Stimulated activated CD4-positive, alpha-beta T cell treated with anti-CD3 and anti-CD28 coated beads, Interleukin-4, amount 100 ng/mL, for 24 hours (primary cell): Measurements from ENCODE around the gene OLIG3.

Source experiments
- DNase-seq: peaks from one replicate; pipeline ENCODE4 v3.0.0-alpha.2; 2020

OLIG3 gene

DNA sequence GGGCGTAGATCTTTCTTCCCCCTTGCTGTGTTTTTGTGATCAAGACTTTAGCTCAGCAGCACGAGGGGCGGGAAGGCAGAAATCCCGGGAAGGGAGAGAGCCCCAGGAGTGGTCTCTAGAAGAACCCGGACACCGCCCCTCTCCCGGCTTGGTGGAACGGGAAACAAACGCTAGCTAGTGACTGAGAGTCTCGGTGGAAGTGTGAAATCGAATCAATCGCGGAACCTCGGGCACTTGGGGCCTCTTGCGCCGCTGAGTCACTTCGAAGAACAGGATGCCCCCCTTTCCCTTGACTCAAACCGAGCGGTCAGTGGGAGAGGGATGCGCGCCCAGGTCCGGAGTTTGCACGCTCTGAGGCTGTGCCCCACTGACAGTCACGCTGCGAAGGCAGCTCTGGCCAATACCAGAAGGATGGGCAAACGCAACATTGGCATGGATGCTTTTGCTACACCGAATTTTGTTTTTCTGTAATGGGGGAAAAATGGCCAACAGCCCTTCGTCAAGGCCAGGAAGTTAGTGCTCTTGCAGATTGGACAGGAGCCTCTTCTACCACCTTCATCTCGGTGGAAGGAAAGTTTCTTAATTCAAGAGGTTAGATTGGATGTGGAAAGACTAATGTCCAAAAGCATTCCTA is 1.6 kb upstream of the OLIG3 start:
- DNase-seq = no peak

- no peak for DNase-seq
These were observed 951 bp upstream of the OLIG3 start for GRCh38 chr6:137494988-137495702.

- DNase-seq = no peak
These were observed 766 bp downstream of the OLIG3 start for GRCh38 chr6:137493218-137494038.

GRCh38 chr6:137492289-137493217 is 1.6 kb downstream of the OLIG3 start:
- DNase-seq = no peak

GRCh38 chr6:137491478-137491877 is 2.7 kb downstream of the OLIG3 start:
- DNase-seq = no peak

GRCh38 chr6:137490961-137491360 is 3.2 kb downstream of the OLIG3 start:
- no peak for DNase-seq

DNA sequence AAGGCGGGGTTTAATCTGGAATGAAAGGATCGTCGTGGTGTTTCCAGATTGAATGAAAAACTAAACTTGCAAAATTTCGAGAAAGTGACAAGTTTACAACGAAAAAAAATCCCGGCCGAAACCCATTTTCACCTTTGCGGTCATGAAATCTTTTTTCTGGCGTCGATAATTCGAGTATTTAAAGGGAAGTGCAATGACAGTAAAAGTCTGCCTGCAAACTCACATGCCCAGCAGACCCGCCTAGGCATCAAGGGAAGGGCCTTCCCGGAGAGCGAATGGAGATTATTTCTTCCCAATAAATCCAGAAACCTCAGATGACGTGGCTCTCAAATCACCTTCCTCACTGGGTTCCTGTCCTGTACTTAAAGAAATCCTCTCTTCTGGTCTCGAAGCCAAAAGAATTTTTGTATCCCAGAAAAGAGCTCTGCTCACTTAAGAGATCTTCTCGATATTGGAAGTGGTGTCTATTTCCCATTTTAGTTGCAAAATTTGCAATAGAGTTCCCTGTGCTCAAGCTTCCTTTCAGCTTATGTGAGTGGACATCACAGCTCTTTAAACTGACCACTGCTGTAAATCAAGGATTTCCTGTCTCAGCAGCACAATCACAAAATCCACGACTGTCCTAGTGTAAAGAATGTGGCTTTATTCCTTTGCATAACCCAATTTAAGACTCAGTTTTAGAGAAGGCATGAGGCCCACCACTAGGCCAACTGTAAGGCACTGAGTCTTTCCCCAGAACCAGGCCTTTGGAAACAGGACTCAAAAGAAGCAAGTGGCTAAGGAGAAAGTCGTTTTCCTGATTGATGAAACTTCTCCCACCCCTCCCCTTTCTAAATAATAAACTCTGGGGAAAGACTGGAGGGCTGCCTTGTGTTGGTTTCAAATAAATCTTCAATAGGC is 3.9 kb downstream of the OLIG3 start:
- DNase-seq = no peak

DNA sequence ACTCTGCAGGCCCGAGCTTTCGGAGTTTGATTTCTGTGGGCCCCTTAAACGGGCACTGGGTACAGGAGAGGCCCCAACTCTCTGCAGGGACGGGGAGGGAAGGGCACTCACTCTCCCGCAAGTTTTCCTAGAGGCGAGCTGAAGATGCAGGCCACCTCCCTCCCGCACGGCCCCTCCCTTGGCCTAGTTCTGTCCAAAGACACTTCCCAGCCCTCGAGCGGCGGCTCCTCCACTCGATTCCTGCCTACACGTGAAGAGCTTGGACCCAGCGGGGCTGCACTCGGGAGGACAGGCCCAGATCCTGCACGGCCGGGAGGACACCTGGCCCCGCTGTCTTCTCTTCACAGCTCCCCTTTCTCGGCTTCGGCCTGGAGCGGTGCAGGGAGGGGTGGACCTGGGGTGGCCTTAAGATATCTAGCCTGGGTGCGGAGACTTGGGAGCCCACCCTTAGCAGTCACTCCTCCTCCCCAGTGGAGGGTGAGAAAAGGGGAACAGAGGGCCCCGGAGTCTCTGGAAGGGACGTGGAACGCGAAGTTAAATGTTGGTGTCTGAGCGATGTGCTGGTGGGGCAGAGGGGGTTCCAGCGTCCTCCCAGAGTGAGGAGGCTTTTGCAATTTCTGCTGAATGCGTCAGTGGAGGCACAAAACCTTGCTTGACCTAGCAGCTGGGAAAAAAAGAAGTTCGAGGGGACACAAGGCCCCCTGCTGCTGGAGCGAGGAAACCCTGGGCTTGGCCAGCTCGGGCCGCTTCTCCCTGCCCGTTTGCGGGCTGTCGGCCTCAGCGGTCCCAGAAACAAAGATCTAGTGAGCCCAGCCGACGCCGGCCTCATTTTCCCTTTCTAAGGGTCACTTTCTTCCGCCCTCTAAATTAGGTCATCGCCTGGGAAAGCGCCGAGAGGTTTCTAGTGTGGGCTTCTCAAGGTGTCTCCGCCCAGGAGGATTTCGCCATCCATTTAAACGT is 4.9 kb downstream of the OLIG3 start:
- no peak for DNase-seq

- no peak for DNase-seq
These were observed 5.8 kb downstream of the OLIG3 start for GRCh38 chr6:137488150-137489045.

- no peak for DNase-seq
These were observed 6.4 kb downstream of the OLIG3 start for GRCh38 chr6:137487869-137488149.

GRCh38 chr6:137487181-137487868 is 6.9 kb downstream of the OLIG3 start:
- DNase-seq = no peak

DNA sequence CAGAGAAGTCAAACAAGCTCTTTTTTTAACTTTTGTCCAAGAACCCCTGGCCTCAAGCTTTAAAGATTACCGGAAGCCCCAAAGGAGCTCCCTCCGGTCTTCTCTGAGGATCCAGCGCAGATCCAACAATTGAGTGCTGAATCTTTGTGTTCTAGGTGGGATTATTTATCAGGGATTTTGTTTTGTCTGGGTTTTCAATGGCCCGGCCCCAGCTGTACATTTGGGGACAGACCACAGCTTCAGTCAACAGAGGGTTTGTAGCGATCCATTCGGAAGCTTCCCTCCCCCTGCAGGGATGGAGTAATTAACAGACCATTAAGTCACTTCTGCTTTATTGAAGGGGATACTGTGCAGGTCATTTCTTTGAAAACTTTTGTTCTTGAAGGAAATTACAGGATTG is 7.8 kb downstream of the OLIG3 start:
- no peak for DNase-seq

- no peak for DNase-seq
These were observed 13.8 kb downstream of the OLIG3 start for GRCh38 chr6:137480431-137480830.

DNA sequence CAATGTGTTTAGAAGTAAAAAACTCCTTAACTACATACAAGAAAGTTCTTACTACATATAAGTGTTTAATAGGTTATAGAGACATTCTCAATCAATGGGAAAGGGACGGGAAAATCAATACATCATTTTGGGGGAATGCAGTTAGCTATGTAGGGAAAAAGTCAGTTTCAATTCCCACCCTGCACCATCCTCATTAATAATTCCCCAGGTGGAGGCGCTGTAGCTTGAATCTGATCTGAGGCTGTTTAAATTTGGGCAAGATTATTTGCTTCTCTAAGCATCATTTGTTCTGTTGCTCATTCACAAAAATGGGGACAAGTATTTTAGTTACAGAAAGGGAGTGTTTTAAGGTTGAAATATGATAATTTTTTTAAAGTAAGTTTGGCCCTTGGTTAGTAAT is 19.1 kb downstream of the OLIG3 start:
- no peak for DNase-seq

DNA sequence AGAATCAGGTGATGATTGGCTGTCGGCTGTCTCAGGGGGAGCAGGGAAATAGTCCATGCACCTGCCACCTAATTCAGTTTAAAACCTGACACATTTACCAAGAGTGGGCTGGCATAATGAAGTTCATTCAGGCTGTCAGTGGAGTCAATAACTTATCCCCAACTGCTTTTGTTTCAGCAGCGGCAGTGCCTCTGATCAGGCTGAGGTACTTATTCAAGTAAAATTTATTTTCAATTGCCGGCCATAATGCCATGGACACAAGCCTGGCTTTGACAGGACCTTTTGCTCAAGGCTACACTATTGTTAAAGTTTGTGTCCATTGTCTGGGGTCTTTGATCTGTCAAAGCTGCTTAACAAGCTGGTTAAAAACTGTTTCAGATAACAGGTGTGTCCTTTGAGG is 20.6 kb downstream of the OLIG3 start:
- no peak for DNase-seq

GRCh38 chr6:137472641-137473137 is 21.5 kb downstream of the OLIG3 start:
- no peak for DNase-seq

DNA sequence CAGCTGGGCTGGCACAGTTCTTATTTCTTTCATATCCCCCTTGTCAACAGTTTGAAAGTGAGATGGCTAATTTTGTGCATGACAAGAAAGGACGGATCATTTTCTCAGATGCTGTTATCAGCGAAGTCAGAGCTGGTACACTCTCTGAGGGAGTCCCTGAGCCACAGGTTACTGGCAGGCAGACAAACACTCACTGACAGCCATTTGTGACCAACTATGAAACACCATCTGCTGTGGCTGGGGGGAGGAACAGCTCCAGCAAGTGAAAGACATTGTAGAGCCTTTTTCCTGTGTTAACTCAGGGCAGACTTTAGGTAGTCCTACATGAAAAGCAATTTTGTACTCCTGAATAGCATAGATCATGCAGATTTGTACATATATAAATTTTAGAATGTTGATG is 22.2 kb downstream of the OLIG3 start:
- DNase-seq = no peak

GRCh38 chr6:137471497-137471896 is 22.7 kb downstream of the OLIG3 start:
- DNase-seq = no peak

DNA sequence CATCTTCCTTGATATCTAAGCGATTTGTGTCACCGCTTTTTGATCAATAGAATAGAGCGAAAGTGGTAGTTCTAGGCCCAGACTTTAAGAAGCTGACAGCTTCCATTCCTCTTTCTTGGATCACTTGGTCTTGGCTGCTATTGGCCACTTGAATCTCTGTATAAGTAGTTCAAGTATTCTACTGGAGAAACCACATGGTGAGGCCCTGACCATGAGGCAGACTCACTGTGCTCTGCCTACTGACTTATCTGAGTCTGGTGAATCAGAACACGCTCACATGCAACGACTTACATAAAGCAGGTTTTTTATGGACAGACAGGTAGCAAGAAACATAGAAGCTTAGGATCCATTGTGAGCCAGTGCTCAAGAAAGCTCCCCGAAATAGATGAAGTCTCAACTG is 27.0 kb downstream of the OLIG3 start:
- DNase-seq = no peak
